PC-9 (cell line): ENCODE data around the gene MYL4. TPM values are rescaled to one million over a fixed set of nuclear protein-coding genes. Genes with fewer than 3 reads are reported as not detected.

Source experiments
- BruUV-seq: library from RNA; stranded (reverse); fragments of 400-500 nt; replicated peaks from 2 replicates; lab custom pipeline; 2021; lab: Mats Ljungman, UMichigan
- CTCF ChIA-PET: fragments of 300-600 bp; sonication (Branson Sonifier 250); formaldehyde crosslinking; loops from one replicate; lab custom pipeline; 2022; ENCODE audit warnings: antibody characterized with exemption; lab: Charles Lee
- POLR2A ChIA-PET: fragments of 300-600 bp; sonication (Branson Sonifier 250); formaldehyde crosslinking; loops from one replicate; lab custom pipeline; 2022; ENCODE audit warnings: antibody characterized with exemption; ENCODE audit not compliant: unreplicated experiment; lab: Charles Lee
- DNase-seq, 2 experiments: peaks; one replicate each; pipeline versions ENCODE4 v3.0.0 to v3.0.0-alpha.2; 2015 to 2022; ENCODE audit warnings: mixed read lengths in 1 of 2
- H2AFZ ChIP-seq: fragments of 200-600 bp; sonication (generic); 2 replicates; pipeline ENCODE4 v1.8.1; 2017; ENCODE audit warnings: antibody characterized with exemption
- H3F3A ChIP-seq: fragments of 200-600 bp; sonication (generic); 2 replicates; pipeline ENCODE4 v1.8.1; 2017; ENCODE audit warnings: antibody characterized with exemption, mild to moderate bottlenecking, low read depth; ENCODE audit not compliant: insufficient read depth
- H3K27ac ChIP-seq: fragments of 200-600 bp; sonication (generic); 2 replicates; pipeline ENCODE4 v1.6.1; 2016; ENCODE audit warnings: mixed run types
- H3K27me3 ChIP-seq: fragments of 200-600 bp; sonication (generic); 2 replicates; pipeline ENCODE4 v1.6.1; 2016; ENCODE audit warnings: low read depth, mixed run types; ENCODE audit not compliant: insufficient read depth
- H3K36me3 ChIP-seq: fragments of 200-600 bp; sonication (generic); 2 replicates; pipeline ENCODE4 v1.6.1; 2016; ENCODE audit warnings: low read depth, mixed run types
- H3K4me1 ChIP-seq: fragments of 200-600 bp; sonication (generic); replicated peaks from 2 replicates; pipeline ENCODE4 v1.6.1; 2016; ENCODE audit warnings: mixed run types; ENCODE audit not compliant: insufficient read depth
- H3K4me2 ChIP-seq: fragments of 200-600 bp; sonication (generic); 2 replicates; pipeline ENCODE4 v1.6.1; 2017; ENCODE audit warnings: mixed run types
- H3K4me3 ChIP-seq: fragments of 200-600 bp; sonication (generic); 2 replicates; pipeline ENCODE4 v1.6.1; 2016; ENCODE audit warnings: mixed run types
- H3K79me2 ChIP-seq: fragments of 200-600 bp; sonication (generic); 2 replicates; pipeline ENCODE4 v1.6.1; 2017; ENCODE audit warnings: low read depth, mixed run types
- H3K9me2 ChIP-seq: fragments of 200-600 bp; sonication (generic); 2 replicates; pipeline ENCODE4 v1.8.1; 2017; ENCODE audit warnings: mild to moderate bottlenecking; ENCODE audit not compliant: insufficient read depth
- H3K9me3 ChIP-seq: fragments of 200-600 bp; sonication (generic); 2 replicates; pipeline ENCODE4 v1.8.1; 2016; ENCODE audit warnings: low read depth; ENCODE audit not compliant: insufficient read depth
- H4K20me1 ChIP-seq: fragments of 200-600 bp; sonication (generic); 2 replicates; pipeline ENCODE4 v1.8.1; 2017; ENCODE audit not compliant: insufficient read depth
- CTCF ChIP-seq: fragments of 200-600 bp; sonication (generic); conservative IDR thresholded peaks from 2 replicates; pipeline ENCODE4 v1.6.1; 2017; ENCODE audit warnings: mixed run types, antibody characterized with exemption, mild to moderate bottlenecking, moderate library complexity
- EZH2 ChIP-seq: fragments of 200-600 bp; sonication (generic); IDR thresholded peaks from 2 replicates; pipeline ENCODE4 v1.8.0; 2017; ENCODE audit warnings: antibody characterized with exemption, low read depth
- intact Hi-C: fragments of 100-400 bp; cut with micrococcal nuclease; formaldehyde crosslinking; loops from one replicate; pipeline ENCODE4 v1.10.0; 2022; ENCODE audit not compliant: unreplicated experiment
- total RNA-seq: library from RNA; stranded (reverse); gene quantifications from 2 replicates; pipeline ENCODE4 v1.2.3, GENCODE V29; 2021

The MYL4 gene
- total RNA-seq, 1 experiment from 2014 or later: not detected

DNA sequence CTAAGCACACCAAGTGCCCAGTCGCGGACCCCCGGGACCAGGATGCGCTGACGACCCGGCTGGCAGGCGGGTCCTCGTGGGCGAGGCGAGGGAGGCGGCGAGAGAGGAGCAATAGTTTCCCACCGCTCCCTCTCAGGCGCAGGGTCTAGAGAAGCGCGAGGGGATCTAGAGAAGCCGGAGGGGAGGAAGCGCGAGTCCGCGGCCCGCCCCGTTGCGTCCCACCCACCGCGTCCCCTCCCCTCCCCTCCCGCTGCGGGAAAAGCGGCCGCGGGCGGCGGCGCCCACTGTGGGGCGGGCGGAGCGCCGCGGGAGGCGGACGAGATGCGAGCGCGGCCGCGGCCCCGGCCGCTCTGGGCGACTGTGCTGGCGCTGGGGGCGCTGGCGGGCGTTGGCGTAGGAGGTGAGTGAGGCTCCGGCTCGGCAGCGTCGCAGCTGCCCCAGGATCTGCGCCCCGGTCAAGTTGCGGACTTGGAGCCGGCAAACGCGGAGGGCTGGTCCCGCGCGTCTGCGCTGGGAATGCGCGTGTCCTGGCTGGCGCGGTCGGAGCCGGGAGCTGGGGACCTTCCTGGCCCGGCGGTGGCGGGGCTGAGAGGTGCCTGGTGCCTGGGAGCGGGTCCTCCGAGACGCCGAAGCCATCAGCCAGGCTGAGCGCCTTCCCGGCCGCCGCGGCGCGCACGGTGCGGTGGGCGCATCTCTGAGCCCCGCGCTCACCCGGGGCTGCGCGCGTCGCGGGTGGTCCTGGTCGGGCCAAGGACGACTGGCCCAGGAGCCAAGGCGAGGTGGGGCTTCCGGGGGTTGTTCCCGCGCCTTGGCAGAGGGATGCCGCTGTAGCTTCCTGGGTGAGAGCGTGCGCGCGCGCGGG lies 44.6 kb downstream of the MYL4 start, which contains the start of gene ITGB3:
Gene ITGB3 (plus strand): TSS at position 287 of the 862 bp plus-strand sequence. CDS start 35 bp downstream, at position 322.
- intact Hi-C loops: no loop called here
- H3K4me2 ChIP-seq: peak within 1 kb of the TSS; percentile 93
- TF ChIP-seq CTCF (peak; percentile 41; the same call in 1 of the 2 replicates), EZH2 (no peak)
- no peaks in the 10 kb centered on the region for H3K9me2 ChIP-seq
- H2AFZ ChIP-seq: peak within 1 kb of the TSS; percentile 81
- no peaks in the 10 kb centered on the region for H4K20me1 ChIP-seq
- H3K9me3 ChIP-seq: no peaks in the 10 kb centered on the region
- H3K4me1 ChIP-seq: peaks cover 46% of the 10 kb centered on the region
- CTCF ChIA-PET: no interaction called here
- DNase-seq: peak; percentile 56 to 63
- POLR2A ChIA-PET: no interaction called here
- no peaks in the 10 kb centered on the region for H3K36me3 ChIP-seq
- H3K79me2 ChIP-seq: no peaks in the 10 kb centered on the region
- H3K4me3 ChIP-seq: peak within 1 kb of the TSS; percentile 93
- no TSS peak for BruUV-seq
- no peaks in the 10 kb centered on the region for H3K27me3 ChIP-seq
- H3K27ac ChIP-seq: no peak within 1 kb of the TSS
- H3F3A ChIP-seq: peaks cover 32% of the 10 kb centered on the region; the same call in 1 of the 2 replicates

GRCh38 chr17:47254403-47254943 lies 45.3 kb downstream of the MYL4 start:
- no peak for DNase-seq
- Histone ChIP-seq H3K79me2 (no peaks in the 10 kb centered on the region), H3K27me3 (no peaks in the 10 kb centered on the region), H3K36me3 (no peaks in the 10 kb centered on the region), H3K9me3 (no peaks in the 10 kb centered on the region), H4K20me1 (no peaks in the 10 kb centered on the region), H2AFZ (peak overlapping the region; percentile 81), H3K4me3 (peak overlapping the region; percentile 93), H3F3A (peaks cover 32% of the 10 kb centered on the region; the same call in 1 of the 2 replicates), H3K4me1 (peaks cover 46% of the 10 kb centered on the region), H3K4me2 (peak overlapping the region; percentile 93), H3K27ac (no peak overlapping the region), H3K9me2 (no peaks in the 10 kb centered on the region)
- intact Hi-C loops: no loop called here
- TF ChIP-seq EZH2: no peak
- TF ChIP-seq CTCF: no peak
- POLR2A ChIA-PET: no interaction called here
- CTCF ChIA-PET: no interaction called here
- BruUV-seq: no TSS peak

- no peak for TF ChIP-seq CTCF
- intact Hi-C loops: no loop called here
- Histone ChIP-seq H3K9me3 (no peaks in the 10 kb centered on the region), H3K9me2 (no peaks in the 10 kb centered on the region), H2AFZ (peak overlapping the region; percentile 69; the same call in 1 of the 2 replicates), H3K4me3 (no peak overlapping the region), H3K79me2 (no peaks in the 10 kb centered on the region), H3K36me3 (no peaks in the 10 kb centered on the region), H3K4me1 (peaks cover 33% of the 10 kb centered on the region), H3K27ac (peak overlapping the region; percentile 10; the same call in 1 of the 2 replicates), H4K20me1 (no peaks in the 10 kb centered on the region), H3F3A (peaks cover 20% of the 10 kb centered on the region; the same call in 1 of the 2 replicates), H3K4me2 (peak overlapping the region; percentile 60), H3K27me3 (no peaks in the 10 kb centered on the region)
- CTCF ChIA-PET: no interaction called here
- no TSS peak for BruUV-seq
- POLR2A ChIA-PET: no interaction called here
- no peak for DNase-seq
These were observed 48.6 kb downstream of the MYL4 start for GRCh38 chr17:47257651-47258339.
